Heart left ventricle (tissue), 13 donors: Measurements from ENCODE around the gene CYP4F2.

Experiments used
- CTCF ChIP-seq, 12 donors: fragments of 200-600 bp; sonication (generic) in 4 of 12; IDR thresholded peaks; one replicate each; pipeline versions ENCODE4 v1.5.0 to v1.8.0; 2018 to 2022; ENCODE audit warnings: antibody characterized with exemption in 12 of 12, mild to moderate bottlenecking in 5 of 12
- POLR2A ChIP-seq, 2 donors: fragments of 450-650 bp; IDR thresholded peaks; one replicate each; pipeline ENCODE4 v1.6.1; 2017; ENCODE audit warnings: antibody characterized with exemption in 2 of 2, mild to moderate bottlenecking in 2 of 2, moderate library complexity in 2 of 2
- donor health status: ischemic (EF 13 %, LVEDD 7.1; RV severe dilation, severe dysfunction).
- donor health status: DM: no; HTN: yes; CAD: no.
- donor health status: DM: no; HTN: no; CAD: no.
- donor health status: ischemic (EF 25% LVEDD 6.9; RV normal size, moderate dysfunction).
- donor health status: ischemic (EF 25% LVEDD 5.7; RV mildly dilated, moderate dysfunction).
- donor health status: ischemic (EF 35%, LVEDD 5.7; RV mildly dilated, moderate dysfunction).
- donor health status: nonischemic (EF 11% LVEDD 7.7; RV severe dilation, severe dysfunction).
- donor health status: DM: yes; HTN: yes; CAD: no.
- donor health status: PGD.
- donor health status: ischemic (EF 29% LVEDD 5.4; RV normal size, mild dysfunction).
- donor health status: nonischemic (EF 23%, LVEDD 6.1; RV moderate dilation, normal function).

GRCh38 chr19:15923702-15924101 is 25.8 kb upstream of the CYP4F2 start:
- TF ChIP-seq POLR2A (IDR thresholded peaks at IDR 0.05) = no peak
- TF ChIP-seq CTCF (IDR thresholded peaks at IDR 0.05) = no peak
